Mucosa of stomach (tissue), 1 donor: Measurements from ENCODE around the gene SLC22A31.
"Not testable (repeated sequence)": the region's sequence is repeated elsewhere in the genome, so short reads cannot be mapped to it uniquely, and the experiment has no call there.

Source experiments
- H3K27me3 ChIP-seq: one replicate; pipeline ENCODE4 v1.7.0; 2013; ENCODE audit warnings: mild to moderate bottlenecking, low read length; ENCODE audit not compliant: control insufficient read depth, insufficient read depth
- H3K36me3 ChIP-seq: one replicate; pipeline ENCODE4 v1.7.0; 2013; ENCODE audit warnings: low read length; ENCODE audit not compliant: control insufficient read depth, insufficient read depth
- H3K4me1 ChIP-seq: one replicate; pipeline ENCODE4 v1.7.0; 2013; ENCODE audit warnings: mild to moderate bottlenecking, low read length; ENCODE audit not compliant: control insufficient read depth, insufficient read depth
- H3K4me3 ChIP-seq: one replicate; pipeline ENCODE4 v1.7.0; 2013; ENCODE audit warnings: low read length
- H3K9ac ChIP-seq: one replicate; pipeline ENCODE4 v1.7.0; 2013; ENCODE audit warnings: mild to moderate bottlenecking, low read length, moderate library complexity
- H3K9me3 ChIP-seq: one replicate; pipeline ENCODE4 v1.7.0; 2013; ENCODE audit warnings: mild to moderate bottlenecking, low read length, moderate library complexity; ENCODE audit not compliant: control insufficient read depth
- donor health status: Pancreatic carcinoma.

The SLC22A31 gene

GRCh38 chr16:89188471-89189357 is 11.6 kb downstream of the SLC22A31 start:
- H3K36me3 ChIP-seq, H3K9ac ChIP-seq, H3K9me3 ChIP-seq, H3K27me3 ChIP-seq, H3K4me1 ChIP-seq, H3K4me3 ChIP-seq: not testable (repeated sequence)

- Histone ChIP-seq H3K9ac (no peak overlapping the region), H3K4me3 (no peak overlapping the region), H3K9me3 (no peaks in the 10 kb centered on the region), H3K27me3 (peaks cover 7% of the 10 kb centered on the region), H3K36me3 (no peaks in the 10 kb centered on the region), H3K4me1 (peaks cover 3% of the 10 kb centered on the region)
These were observed 12.5 kb downstream of the SLC22A31 start for GRCh38 chr16:89187770-89188392.

- no peak overlapping the region for H3K4me3 ChIP-seq
- no peaks in the 10 kb centered on the region for H3K9me3 ChIP-seq
- peaks cover 7% of the 10 kb centered on the region for H3K27me3 ChIP-seq
- H3K36me3 ChIP-seq: no peaks in the 10 kb centered on the region
- H3K9ac ChIP-seq: no peak overlapping the region
- H3K4me1 ChIP-seq: peaks cover 2% of the 10 kb centered on the region
These were observed 13.1 kb downstream of the SLC22A31 start for GRCh38 chr16:89187032-89187769.

GRCh38 chr16:89186593-89187031 is 13.7 kb downstream of the SLC22A31 start:
- H3K36me3 ChIP-seq, H3K27me3 ChIP-seq, H3K4me1 ChIP-seq, H3K9me3 ChIP-seq, H3K9ac ChIP-seq, H3K4me3 ChIP-seq: not testable (repeated sequence)

- H3K9me3 ChIP-seq, H3K9ac ChIP-seq, H3K4me3 ChIP-seq, H3K36me3 ChIP-seq, H3K27me3 ChIP-seq, H3K4me1 ChIP-seq: not testable (repeated sequence)
These were observed 14.3 kb downstream of the SLC22A31 start for GRCh38 chr16:89185887-89186592.

GRCh38 chr16:89184933-89185794 is 15.2 kb downstream of the SLC22A31 start:
- H3K9ac ChIP-seq: no peak overlapping the region
- H3K4me3 ChIP-seq: no peak overlapping the region
- no peaks in the 10 kb centered on the region for H3K9me3 ChIP-seq
- no peaks in the 10 kb centered on the region for H3K36me3 ChIP-seq
- H3K27me3 ChIP-seq: no peaks in the 10 kb centered on the region
- no peaks in the 10 kb centered on the region for H3K4me1 ChIP-seq

GRCh38 chr16:89184677-89184932 is 15.7 kb downstream of the SLC22A31 start:
- Histone ChIP-seq H3K36me3 (no peaks in the 10 kb centered on the region), H3K27me3 (no peaks in the 10 kb centered on the region), H3K9ac (no peak overlapping the region)

GRCh38 chr16:89183975-89184676 is 16.2 kb downstream of the SLC22A31 start:
- Histone ChIP-seq H3K4me1 (no peaks in the 10 kb centered on the region), H3K4me3 (no peak overlapping the region), H3K9ac (no peak overlapping the region), H3K9me3 (no peaks in the 10 kb centered on the region), H3K27me3 (no peaks in the 10 kb centered on the region), H3K36me3 (no peaks in the 10 kb centered on the region)

More at GRCh38 chr16:89184677-89184932, 15.7 kb downstream of the SLC22A31 start:
- no peak overlapping the region for H3K4me3 ChIP-seq
- H3K9me3 ChIP-seq: no peaks in the 10 kb centered on the region
- H3K4me1 ChIP-seq: no peaks in the 10 kb centered on the region

GRCh38 chr16:89183463-89183862 is 16.9 kb downstream of the SLC22A31 start:
- no peaks in the 10 kb centered on the region for H3K36me3 ChIP-seq
- H3K4me3 ChIP-seq: no peak overlapping the region
- H3K9ac ChIP-seq: no peak overlapping the region
- H3K4me1 ChIP-seq: no peaks in the 10 kb centered on the region
- no peaks in the 10 kb centered on the region for H3K9me3 ChIP-seq
- no peaks in the 10 kb centered on the region for H3K27me3 ChIP-seq

- H3K36me3 ChIP-seq: no peaks in the 10 kb centered on the region
- no peaks in the 10 kb centered on the region for H3K4me1 ChIP-seq
- H3K9me3 ChIP-seq: no peaks in the 10 kb centered on the region
- H3K4me3 ChIP-seq: no peak overlapping the region
- peaks cover 2% of the 10 kb centered on the region for H3K27me3 ChIP-seq
- no peak overlapping the region for H3K9ac ChIP-seq
These were observed 20.6 kb downstream of the SLC22A31 start for GRCh38 chr16:89179656-89180315.
